GM19240 (cell line): ENCODE measurements around the gene TBL3.

Experiments used
- DNase-seq: peaks from one replicate; pipeline ENCODE4 v3.0.0; 2011; ENCODE audit warnings: low spot score; ENCODE audit not compliant: insufficient read length

The TBL3 gene

DNA sequence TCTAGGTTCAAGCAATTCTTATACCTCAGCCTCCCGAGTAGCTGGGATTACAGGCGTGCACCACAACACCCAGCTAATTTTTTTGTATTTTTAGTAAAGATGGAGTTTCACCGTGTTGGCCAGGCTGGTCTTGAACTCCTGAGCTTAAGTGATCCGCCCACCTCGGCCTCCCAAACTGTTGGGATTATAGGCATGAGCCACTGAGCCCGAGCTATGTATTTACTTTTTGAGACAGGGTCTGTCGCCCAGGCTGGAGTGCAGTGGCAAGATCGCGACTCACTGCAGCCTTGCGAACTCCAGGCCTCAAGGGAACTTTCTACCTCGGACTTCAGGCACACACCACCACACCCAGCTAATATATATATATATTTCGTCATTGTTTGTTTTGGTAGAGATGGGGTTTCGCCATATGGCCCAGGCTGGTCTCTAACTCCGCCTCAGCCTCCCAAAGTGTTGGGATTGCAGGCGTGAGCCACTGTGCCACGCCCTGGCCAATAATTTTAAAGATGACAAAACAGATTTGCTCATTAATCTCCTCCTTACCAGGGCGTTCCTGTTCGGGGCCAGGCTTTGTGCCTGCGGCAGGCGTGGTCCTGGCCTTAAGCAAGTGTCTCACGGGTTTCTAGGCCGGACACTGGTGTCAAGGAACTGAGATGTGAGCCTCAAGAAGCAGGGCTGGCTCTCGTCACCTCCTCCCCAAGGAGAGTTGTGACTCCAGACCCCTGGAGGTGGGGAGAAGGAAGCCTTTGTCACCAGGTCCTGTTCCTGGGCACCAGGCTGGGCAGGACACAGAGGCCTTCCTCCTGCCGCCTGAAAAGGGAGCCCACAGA is 43.5 kb downstream of the TBL3 start:
- DNase-seq = no peak

DNA sequence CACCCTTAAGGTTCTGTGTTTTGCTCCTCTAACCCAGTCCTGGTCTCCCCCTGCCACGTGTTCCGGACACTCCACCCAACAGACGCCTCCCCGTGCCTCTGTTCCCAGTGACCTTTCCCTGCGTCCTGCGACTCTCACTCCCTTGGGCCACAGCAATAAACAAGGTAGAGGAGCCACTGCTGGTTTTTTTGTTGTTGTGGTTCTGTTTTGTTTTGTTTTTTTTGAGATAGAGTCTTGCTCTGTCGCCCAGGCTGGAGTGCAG is 44.0 kb downstream of the TBL3 start:
- DNase-seq = no peak

DNA sequence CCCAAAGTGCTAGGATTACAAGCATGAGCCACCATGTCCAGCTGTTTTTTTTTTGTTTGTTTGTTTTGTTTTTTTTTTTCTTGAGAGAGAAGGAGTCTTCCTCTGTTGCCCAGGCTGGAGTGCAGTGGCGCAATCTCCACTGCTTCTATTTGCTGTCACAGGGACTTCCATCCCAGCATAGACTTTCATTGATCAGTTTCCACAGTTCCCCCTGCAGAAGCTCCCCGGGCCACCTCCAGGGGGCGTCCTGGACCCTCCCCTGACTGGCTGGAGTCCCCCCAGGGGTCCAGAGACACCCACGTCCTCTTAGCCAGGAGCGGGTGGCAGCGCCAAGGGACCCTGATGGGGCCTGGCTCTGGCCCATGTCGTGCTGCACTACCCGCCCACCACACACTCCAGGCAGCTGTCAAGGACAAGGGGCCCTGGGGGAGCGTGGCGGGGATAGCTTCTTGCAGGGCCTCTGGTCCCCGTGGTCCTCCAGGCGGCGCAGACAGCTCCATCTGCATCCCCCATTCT is 44.6 kb downstream of the TBL3 start:
- no peak for DNase-seq

DNA sequence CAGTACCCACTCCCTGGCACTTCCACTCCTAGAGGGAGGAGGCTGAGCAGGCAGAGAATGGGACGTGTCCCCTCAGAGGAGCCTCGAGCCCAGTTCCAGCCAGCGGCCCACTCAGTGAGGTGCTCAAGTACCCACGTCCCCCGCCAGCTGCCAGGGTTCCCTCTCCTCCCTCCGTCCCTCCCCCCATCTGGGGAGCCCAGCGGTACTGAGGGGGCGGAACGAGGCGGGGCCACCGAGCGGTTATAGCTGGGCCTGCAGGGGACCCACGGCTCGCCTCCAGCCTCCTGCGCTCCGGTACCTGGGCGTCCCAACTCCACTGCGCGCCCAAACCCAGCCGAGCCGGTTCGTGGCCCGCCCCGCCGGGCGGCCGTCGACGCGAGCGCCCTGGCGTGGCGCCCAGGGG is 47.7 kb downstream of the TBL3 start, which contains the start of gene NPW:
NPW (plus strand) TSS at position 268 of the 403 bp plus-strand sequence.
- DNase-seq = no peak

DNA sequence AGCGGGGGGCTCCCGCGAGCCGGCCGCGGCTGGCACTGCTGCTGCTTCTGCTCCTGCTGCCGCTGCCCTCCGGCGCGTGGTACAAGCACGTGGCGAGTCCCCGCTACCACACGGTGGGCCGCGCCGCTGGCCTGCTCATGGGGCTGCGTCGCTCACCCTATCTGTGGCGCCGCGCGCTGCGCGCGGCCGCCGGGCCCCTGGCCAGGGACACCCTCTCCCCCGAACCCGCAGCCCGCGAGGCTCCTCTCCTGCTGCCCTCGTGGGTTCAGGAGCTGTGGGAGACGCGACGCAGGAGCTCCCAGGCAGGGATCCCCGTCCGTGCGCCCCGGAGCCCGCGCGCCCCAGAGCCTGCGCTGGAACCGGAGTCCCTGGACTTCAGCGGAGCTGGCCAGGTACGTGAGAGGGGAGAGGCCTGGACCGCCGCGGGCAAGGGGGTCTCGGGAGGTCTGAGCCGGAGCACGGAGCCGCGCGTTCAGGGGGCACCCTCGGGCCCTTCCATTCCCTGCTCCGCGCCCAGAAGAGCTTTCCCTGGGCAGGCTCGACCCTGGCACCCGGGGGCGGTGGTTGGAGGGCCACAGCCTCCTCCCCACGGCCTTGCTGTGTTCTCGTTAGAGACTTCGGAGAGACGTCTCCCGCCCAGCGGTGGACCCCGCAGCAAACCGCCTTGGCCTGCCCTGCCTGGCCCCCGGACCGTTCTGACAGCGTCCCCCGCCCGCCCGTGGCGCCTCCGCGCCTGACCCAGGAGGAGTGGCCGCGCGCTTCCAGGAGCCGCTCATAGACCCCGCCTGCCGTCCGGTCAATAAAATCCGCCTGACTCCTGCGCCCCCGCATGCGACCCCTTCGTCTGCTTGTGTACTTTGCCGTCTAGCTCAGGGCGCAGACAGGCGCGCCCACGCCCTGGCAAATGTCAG is 48.3 kb downstream of the TBL3 start:
- no peak for DNase-seq

DNA sequence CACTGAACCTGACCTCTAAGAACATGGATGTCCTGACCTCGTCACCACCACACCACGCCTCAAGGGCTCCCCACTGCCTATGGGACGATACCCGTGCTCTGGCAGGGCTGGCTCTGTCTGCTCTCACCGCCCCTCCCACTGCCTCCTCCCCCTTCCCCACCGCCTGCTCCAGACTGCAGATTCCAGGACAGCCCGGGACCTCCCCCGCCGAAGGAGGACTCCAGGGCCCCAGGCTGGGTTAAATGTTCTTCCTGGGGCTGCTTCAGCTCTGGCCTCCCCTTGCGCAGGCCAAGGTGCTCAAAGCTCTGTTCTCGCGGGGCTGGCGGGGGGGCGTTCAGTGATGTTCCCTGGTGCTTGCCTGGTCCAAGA is 50.9 kb downstream of the TBL3 start:
- DNase-seq = no peak

DNA sequence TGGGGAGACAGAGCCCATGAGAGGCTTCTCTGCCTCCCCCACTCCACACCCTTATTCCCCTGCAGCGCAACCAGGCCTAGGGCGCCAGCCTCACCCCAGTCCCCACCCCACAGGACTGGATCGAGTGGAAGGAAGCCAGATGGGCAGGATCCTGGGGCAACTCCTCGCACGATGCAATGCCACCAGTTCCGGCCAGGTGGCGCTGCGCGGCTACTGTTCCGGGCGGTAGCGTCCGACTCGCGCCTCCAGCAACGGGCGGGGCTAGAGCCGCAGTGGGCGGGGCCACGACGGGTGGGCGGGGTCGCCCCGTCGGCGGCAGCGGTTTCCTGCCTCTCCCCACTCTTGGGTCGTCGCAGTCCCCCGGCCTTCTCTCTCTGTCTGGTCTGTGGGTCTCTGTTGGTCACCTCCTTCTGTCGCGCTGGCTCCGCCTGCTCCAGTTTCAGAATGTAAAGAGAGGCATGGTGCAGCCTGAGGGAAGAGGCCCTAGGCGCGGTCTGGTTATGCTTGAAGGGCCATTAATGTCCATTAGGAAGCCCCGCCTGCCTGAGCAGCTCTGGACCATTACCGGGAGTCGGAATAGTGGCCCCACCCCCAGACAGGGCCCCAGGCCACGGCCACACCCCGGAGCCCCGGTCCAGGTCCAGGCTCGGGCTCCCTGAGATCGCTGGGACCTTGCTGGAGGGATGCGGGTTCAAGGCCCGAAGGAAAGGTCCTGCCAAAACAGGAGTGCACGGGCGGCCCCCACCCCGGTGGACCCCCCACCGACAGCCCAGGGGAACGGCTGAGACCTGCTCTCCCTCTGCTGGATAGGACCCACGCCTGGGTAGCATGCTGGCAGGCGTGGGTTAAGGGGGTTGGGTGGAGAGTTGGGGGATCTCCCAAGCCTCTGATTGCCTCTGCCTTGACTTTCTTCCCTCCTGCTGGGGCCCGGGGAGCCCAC is 51.5 kb downstream of the TBL3 start:
- peak; percentile 100 for DNase-seq

DNA sequence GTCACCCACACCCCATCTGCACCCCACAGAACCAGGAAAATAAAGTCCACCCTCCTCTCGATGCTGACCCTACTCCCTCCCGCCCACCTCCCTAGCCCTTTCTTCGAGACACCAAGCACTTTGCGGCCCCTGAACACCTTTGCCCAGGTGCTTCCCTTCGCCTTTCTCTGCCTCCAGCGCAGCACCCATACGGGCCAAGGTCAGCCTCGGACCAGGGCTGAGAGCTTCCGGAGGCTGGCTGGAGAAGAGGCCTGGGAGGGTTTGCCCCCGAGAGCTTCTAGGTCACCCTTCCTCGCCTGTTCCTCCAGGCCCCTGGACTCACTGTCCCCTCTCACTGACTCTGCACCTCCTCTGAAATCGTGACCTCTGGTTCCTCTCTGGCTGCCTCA is 52.2 kb downstream of the TBL3 start:
- no peak for DNase-seq

DNA sequence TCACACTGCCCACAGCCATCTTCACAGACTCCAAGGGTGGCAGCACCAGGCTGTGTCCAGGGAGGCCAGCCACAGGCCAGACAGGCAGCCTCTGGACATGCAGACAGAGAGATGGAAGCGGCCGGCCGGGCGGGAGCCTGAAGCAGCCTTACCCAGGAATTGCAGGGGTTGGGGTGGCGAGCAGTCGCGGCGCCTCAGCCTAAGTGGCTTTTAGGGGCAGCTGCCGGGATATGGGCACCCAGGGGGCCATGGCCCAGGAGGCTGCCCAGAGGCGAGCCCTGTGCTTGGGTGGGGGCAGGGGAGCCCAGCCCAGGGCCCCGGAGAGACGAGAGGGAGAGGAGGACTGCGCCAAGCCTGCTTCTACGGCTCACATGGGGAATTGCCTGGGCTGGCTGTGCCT is 53.4 kb downstream of the TBL3 start:
- DNase-seq = no peak

DNA sequence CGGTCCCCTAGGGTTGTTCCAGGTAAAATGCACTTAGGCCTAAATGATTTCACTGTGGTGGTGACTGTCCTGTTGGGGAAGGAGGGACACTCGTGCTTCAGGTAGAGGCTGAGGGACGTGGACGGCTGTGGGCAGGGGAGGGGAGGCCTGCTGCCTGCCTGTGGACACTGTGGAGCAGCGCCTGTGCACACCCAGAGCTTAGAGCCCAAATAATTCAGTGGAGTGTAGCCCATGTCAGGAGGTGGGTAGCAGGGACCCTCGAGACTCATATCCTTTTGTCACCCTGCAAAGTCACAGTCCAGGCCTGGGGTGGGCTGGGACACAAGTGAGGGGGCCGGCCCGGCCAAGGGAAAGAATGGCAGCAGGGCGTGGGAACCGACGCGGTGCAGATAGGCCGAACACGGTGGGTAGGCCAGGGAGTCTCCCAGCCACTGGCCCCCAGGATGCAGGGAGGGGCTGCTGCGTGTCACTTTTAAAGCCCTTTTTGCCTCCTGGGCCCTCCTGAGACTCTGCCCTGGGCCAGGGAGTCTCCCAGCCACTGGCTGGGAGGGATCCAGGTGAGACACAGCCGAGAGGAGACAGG is 54.1 kb downstream of the TBL3 start:
- no peak for DNase-seq

DNA sequence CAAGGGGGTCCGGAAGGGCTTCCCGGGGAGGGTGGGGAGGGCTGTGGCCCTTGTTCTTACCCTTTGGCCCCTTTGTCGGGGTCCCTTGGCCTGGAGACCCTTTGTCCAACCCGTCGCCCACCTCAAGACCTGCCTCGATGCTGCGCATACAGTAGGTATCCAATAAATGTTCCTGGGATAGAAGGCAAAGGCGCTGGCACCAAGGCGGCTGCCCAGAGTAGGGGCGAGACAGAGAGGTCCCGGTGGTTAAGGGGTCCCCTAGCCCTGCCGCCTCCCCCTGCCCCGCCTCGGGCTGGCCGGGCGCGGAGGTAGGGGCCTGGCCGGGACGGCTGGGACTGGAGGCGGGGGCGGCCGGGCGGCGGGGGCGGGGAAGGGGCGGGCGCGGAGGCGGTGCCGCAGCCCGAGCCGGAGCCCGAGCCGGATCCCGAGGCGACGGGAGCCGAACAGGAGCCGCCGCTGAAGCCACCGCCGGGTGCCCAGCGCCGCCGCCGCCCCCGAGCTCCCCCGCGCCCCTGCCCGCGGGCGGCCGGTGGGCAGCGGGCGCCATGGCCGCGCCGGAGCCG is 54.7 kb downstream of the TBL3 start, which contains the start of gene NHERF2:
NHERF2 (plus strand) TSS at position 442 of the 563 bp plus-strand sequence; CDS start at position 546, 104 bp downstream.
- DNase-seq = no peak

DNA sequence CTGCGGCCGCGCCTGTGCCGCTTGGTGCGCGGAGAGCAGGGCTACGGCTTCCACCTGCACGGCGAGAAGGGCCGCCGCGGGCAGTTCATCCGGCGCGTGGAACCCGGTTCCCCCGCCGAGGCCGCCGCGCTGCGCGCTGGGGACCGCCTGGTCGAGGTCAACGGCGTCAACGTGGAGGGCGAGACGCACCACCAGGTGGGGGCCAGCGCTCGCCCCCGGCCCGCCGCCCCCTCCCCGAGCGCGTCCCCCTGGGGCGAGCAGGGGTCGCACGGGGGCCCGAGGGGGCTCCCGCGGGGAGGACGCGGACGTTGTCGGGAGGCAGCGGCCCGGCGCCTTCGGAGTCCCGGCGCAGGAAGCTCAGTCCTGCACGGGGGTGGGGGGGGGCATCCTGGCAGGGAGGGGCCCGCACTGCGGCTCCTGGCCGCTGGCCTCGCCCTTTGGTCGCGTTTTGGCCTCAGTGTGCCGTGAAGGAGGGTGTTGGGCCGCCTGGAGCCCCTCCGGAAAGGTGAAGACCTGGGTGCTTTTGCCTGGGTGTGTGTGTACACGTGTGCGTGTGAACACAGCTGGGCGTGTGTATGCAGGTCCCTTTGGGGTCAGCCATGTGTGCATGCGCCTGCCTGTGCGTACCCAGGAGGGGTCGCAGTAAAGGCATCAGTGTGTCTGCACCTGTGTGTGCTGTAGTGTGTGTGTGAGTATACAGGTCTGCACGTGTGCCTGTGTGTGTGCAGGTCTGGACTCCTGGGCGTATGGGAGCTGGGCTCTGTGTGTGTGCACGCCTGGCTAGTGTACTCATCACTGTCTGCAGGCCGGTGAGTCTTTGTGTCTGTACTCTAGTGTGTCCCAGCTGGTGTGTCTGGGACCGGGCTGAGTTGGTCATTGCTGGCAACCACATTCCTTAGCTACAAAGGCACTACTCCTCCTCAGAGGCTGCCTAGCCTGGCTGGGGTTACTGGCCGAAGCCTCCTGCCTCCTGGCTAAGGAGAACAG is 55.5 kb downstream of the TBL3 start:
- DNase-seq = no peak

DNA sequence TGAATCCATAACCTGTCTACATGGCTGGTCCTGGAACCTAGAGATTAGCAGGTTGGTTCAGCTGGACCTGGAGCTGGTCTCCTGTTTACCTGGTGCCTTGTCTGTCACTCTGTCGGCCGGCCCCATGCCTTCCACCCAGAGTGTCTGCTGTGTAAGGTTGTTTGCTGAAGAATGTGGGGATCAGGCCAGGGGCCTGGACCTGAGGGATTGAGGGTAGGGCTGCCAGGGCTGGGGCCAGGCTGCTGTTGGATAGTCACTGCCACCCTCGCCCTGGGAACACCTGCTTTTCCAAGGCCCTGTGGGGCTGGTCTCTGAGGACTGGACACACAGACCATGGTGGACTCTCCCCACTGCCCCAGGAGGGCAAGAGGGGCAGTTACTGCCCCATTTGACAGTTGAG is 56.3 kb downstream of the TBL3 start:
- no peak for DNase-seq

DNA sequence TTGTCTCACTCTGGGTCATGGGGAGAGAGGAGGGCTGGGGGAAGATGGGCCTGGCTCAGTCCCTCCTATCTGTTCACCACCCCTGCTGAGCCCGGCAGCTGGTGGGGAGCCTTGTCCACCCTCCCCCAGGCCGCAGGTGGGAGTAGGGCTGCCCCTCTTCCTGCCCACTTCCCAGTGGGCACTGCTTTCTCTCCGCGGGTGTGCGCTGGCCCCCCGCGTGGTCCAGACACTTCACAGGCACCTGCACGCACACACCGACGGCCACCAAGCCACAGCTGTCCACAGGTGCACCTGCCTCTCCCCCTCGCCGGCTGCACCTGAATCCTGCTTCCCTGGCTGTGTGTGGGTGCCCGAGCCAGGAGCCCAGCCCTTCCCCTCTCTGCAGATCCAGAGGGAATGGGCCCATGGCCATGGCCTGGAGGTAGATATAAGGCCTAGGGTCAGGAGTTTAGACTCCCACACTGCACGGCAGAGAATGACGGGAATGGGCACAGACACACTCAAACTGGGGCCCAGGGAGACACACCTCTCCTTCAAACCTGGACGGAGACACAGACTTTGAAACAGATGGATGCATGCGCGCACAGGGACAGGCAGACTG is 56.9 kb downstream of the TBL3 start:
- no peak for DNase-seq

DNA sequence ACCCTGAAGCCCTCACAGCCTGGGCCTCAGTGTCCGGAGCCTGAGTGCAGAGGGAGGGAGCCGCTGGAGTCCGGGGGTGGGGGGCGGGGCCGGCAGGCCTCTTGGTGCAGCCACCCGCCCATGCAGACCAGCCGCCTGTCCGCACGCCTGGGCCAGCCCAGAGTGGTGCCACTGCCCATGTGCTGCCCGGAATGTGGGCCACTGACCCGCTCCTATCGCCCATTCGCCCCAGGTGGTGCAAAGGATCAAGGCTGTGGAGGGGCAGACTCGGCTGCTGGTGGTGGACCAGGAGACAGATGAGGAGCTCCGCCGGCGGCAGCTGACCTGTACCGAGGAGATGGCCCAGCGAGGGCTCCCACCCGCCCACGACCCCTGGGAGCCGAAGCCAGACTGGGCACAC is 57.5 kb downstream of the TBL3 start:
- no peak for DNase-seq

DNA sequence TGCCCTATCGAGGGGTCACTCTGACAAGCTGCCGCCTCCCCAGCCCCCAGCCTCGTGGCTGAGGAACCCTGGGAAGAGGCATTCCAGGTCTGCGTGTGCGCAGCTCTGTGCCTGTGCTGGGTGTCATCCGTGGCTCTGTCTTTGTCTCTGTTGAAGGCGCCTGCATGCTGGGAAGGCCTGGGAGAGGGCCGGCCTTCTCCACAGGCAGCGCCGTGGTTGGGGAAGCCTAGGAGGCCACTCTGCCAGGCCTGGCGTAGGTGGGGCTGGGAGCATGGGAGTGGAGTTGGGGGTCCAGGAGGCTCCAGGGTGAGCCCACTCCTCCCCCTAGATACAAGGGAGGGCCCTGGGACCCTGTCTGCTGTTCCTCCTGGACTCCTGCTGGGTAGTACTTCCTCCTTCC is 58.2 kb downstream of the TBL3 start:
- DNase-seq = no peak

DNA sequence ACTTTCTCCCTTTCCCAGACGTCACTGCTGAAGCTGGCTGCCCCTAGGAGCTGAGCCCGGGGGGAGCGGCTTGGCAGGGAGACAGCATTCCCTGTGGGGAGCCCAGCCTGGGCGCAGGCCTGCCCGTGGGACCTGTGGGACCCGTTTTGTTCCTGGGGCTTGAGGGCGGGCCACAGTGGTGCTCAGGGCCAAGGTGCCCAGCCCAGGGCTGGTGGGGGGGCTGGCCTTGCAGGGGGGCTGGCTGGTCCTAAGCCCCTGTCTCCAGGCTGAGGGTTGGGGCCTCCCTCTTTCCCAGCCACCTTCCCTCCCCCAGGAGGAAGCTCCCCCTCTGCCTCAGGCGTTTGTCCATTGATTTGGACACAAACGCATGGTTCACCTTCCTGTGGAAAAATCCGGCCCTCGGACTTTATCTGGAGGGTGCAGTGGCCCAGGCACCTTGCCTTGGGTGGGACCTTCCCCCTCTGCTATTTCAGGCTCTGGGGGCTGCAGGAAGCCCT is 59.3 kb downstream of the TBL3 start:
- no peak for DNase-seq
